HL-60/S4 treated with retinoic acid at 250 ng/mL for 4 days and 3 days (cell line): ENCODE data around the gene CNTN5.

Experiments
- in situ Hi-C: fragments of 300-500 bp; cut with MboI; formaldehyde crosslinking; loops from 2 replicates; pipeline ENCODE4 v1.7.0; 2022; ENCODE audit warnings: low sequenced_read_pairs

CNTN5 gene

DNA sequence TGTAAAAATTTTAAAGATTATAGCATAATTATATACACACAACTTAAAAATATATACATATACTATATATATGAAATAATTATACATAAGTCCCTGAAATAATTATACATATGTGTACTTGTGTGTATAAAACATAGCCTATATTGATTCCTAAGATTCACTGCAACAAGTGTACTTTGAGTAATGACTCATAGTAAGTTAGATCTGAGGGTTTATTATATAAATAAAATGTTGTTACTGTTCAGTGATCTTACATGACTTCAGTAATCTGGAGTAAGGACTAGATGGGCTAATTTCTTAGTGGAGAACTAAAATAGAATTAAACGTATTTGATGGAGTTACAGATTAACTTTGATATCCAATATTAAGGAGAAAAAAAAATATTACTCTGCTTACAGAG lies 350.5 kb downstream of the CNTN5 start:
- in situ Hi-C loops, result no loop called here

DNA sequence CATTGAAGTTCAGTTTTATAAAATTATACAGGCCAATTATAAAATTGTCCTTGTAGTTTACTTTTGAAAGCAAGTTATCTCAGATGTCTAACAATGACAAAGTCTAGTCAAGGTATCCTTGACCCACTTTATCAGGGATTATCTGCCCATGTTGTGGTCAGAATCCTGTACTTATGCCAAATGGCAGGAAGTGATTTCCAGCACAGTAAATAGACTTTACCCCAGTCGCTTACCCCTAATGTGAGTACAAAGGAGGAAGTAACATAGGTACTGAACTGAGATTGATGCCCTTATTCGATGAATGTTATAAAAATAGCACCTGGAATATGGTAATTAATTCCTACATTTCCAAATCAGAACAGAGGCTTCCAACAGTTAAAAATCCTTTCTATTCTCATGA lies 355.7 kb downstream of the CNTN5 start:
- in situ Hi-C loops, result no loop called here

GRCh38 chr11:99383648-99384245 lies 363.0 kb downstream of the CNTN5 start:
- in situ Hi-C loops, result no loop called here

DNA sequence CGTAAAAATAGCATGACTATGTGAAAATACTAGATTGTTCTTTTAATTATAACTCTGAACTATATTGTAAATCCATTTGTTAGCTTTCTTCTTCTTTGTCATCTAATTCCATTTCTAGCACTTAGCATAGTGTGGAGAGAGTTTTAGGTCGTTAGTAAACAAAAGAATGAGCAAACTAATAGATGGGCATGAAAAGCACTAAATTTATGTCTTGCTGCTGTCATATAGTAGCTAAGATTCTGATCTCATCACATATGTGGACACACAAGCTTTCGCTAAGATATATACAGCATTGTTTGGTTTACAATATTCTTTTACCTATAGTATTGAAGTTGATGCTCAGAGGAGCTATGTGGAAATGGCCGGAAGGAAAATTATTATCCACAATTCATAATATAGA lies 370.5 kb downstream of the CNTN5 start:
- in situ Hi-C loops, result no loop called here

GRCh38 chr11:99406345-99406744 lies 385.6 kb downstream of the CNTN5 start:
- in situ Hi-C loops, result no loop called here

DNA sequence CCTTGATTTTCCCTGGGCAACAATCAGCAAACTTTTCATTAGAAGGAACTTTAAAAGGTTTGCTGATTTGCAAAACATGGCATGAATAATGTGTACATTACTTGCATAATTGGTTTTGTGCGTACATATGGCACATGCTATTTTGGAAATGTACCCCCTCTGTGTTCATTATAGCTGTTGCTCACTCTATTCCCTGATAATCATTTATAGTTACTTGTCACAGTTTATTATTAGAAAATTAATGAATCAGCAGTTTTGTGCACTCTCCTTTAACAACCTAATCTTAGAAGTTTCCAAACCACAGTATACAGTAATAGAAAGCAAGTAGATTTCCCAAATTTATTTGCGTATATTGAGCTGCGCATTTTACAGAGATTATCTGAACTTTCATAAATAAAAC lies 389.9 kb downstream of the CNTN5 start:
- in situ Hi-C loops, result no loop called here

GRCh38 chr11:99418927-99419720 lies 398.4 kb downstream of the CNTN5 start:
- in situ Hi-C loops, result no loop called here

- in situ Hi-C loops, result no loop called here
Observed at GRCh38 chr11:99419991-99420390, 399.2 kb downstream of the CNTN5 start.

DNA sequence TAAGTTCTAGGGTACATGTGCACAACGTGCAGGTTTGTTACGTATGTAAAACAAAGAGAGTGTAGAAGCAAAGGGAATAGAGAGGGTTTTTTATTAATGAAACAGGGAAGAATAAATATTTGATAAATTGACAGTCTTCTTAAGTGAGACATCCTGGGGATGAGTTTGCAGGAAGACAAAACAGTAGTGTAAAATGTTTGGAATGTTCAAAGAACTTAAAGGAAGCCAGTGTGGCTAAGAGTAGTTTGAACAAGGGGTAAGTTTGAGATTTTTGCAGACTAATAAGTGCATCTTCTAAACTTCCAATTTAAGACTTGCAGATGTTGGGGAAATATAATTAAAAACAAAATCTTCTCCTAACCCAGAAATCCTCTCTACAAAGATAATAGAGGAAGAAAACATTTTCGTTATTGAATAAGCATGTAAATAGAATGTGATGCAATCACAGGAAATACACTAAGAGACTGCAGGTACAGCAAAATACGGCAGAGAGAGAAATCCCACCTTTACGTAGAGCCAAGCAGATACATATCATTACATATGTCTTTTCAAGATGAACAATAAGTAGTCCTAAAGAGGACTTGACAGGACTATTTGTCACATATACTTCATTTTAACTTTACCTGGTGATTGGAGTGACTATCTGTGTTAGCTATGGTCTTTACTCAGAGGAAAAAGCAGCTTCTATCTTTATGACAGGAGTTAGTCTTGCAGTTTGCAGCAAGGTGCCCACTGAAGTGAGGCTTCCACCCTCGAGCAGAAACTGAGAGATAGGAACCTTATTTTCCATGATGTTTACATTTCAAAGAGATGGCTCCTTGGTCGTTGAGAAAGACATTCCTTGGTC lies 402.1 kb downstream of the CNTN5 start:
- in situ Hi-C loops, result no loop called here

DNA sequence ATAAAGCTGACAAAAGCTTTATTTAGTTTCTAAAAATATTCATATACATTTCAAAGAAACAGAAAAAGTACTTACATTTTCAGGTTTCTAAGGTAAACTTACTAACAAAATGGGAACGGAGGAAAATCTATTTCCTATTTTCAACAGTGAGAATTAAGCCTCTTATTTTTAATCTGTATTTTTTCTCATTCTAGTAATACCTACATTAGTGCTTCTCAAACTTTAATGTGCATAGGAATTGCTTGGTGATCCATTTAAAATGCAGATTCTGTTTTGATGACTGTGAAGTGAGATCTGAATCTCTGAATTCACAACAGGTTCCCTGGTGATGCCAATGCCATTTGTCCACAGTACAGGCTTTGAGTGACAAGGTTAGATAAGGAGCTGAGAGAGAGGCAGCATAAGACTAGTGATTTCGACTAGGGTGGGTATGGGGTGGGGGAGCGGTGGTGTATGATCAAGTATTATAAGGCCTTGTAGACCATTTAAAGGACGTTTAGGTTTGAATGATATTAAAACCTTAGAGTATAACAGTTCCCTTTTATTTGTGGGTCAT lies 402.8 kb downstream of the CNTN5 start:
- in situ Hi-C loops, result no loop called here

DNA sequence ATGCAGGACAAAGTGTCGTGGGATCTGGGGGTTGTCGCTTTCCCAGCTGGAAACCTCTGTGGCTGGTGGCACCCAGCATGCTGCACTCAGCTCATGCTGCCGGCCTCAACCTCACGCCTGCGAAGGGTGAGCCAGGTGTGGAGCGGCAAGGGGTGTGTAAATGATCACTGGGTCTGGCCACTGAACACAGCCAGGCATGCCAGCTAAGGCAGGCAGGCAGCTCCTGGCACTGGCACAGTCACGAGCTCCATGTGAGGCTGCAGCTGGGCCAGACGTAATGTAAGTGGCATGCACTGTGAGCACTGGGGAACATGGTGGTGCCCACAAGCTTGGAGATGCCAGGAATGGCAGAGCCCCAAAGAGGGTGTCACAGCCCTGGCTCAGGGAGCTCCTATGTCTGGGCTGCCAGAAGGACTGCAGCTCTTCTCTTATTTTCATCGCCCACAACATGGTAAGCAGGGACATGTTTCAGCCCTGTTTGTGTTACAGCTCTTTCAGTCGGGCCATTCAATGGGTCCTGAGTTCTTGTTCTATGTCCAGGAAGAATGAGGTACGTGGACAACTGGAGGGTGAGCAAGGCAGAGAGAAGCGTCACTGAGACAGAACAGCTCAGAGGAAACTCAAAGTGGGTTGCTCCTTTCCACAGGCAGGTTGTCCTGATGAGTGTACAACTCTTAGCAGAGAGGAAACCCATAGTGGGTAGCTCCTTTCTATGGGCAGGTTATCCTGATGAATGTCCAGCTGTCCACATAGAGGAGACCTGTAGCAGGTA lies 403.8 kb downstream of the CNTN5 start:
- in situ Hi-C loops, result no loop called here

- in situ Hi-C loops, result no loop called here
Observed at GRCh38 chr11:99425596-99425995, 404.8 kb downstream of the CNTN5 start.

DNA sequence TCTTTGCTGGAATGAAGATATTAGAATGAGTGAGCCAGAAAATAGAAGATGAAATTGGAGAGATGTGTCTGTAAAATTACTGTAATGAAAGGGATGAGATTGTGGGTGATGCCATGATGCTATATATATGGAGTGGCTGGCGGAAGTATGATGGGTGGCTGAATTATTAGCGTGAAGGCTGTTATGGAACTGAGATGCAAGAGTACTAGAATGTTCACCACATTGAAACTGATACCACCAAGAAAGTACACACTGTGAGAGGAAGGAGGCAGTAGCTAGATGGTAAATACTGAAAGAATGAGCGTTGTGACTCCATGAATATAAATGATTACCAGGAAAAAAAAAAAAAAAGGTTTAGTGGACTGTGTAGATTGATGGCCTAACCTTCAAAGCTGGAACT lies 411.9 kb downstream of the CNTN5 start:
- in situ Hi-C loops, result no loop called here

DNA sequence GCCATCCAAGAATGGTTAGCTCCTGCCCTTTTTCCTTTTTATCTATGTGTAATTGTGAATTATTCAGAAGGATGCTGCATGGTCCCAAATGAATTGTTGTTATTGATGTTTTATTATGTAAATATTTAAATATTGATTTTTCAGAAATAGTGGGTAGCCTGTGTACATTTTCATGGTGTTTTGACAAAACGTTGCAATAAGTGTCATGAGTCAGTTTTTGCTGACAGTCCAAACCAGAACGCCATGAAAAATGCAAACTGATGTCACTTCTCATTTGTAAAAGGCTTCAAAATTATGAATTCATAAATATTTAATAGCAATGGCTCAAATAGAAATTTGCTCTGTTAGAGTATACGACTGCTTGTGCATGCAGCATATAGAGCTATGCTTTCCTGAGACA lies 422.5 kb downstream of the CNTN5 start:
- in situ Hi-C loops, result no loop called here

- in situ Hi-C loops, result no loop called here
Observed at GRCh38 chr11:99446400-99446799, 425.7 kb downstream of the CNTN5 start.

DNA sequence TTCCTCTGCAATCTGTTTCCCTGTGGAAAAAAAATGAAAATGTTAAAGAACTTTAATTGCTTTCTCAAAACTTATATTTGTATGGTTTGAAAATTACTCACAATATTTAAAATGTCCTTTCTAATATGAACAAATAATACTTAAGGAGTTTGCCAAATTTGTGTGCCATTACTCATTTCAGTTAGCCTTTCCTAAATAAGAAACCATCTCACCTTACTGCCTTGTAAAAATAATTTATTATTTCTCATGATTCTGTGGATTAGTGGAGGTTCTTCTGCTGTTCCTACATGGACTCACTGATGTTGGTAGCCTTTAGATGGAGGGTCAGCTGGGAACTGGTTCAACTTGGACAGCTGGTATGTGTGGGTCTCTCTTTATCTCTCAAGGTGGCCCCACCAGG lies 428.6 kb downstream of the CNTN5 start:
- in situ Hi-C loops, result no loop called here

GRCh38 chr11:99452075-99452474 lies 431.3 kb downstream of the CNTN5 start:
- in situ Hi-C loops, result no loop called here

GRCh38 chr11:99461913-99462312 lies 441.2 kb downstream of the CNTN5 start:
- in situ Hi-C loops, result no loop called here

GRCh38 chr11:99464985-99465384 lies 444.2 kb downstream of the CNTN5 start:
- in situ Hi-C loops, result no loop called here

DNA sequence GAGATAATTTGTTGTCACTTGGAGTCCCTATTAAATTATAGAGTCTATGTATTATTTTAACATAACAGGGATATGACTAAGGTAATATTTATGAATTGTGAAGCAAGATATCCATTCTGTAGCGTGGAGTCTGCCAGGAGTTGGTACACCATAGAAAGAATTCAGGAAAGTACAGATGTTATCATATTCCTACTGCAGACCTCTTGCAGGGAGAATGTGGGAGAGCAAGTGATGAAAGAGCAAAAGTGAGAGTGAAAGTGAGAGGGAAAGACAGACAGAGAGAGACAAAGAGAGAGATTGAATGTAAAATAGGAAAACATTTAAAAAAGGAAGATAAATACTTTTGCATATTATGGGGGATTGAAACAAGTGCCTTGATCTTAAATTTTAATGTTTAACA lies 468.8 kb downstream of the CNTN5 start:
- in situ Hi-C loops, result no loop called here

GRCh38 chr11:99494065-99494464 lies 473.3 kb downstream of the CNTN5 start:
- in situ Hi-C loops, result no loop called here
